ENCODE measurements around the gene ETS1. TPM values are rescaled to one million over a fixed set of nuclear protein-coding genes. Genes with fewer than 3 reads are reported as not detected.

The ETS1 gene
- total RNA-seq, 1 experiment from 2014 or later = 29.9 TPM

DNA sequence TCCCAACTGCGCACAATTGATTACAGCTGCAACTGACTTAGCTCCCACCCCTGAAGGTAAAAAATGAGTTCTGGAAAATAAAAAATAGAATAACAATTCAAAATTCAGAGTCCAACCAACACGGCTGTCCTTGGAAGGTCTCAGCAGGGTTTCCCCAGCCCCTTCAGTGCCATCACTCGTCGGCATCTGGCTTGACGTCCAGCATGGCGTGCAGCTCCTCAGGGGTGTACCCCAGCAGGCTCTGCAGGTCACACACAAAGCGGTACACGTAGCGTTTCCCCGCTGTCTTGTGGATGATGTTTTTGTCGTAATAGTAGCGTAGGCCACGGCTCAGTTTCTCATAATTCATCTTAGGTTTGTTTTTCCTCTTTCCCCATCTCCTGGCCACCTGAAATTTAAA is 125.2 kb downstream of the ETS1 start:
- no peaks in the 10 kb centered on the region for H3K79me2 ChIP-seq (ENCODE audit: insufficient read depth, low read length)
- DNase-seq = no peak
- no peak overlapping the region for H2AK5ac ChIP-seq (ENCODE audit: insufficient read length, low read length)
- WGBS (ENCODE audit: extremely low coverage, insufficient read length, low lambda C conversion rate) = no CpG with 5 or more reads among the region's 13 CpGs
- H2BK120ac ChIP-seq (ENCODE audit: low read depth, low read length, poor library complexity, severe bottlenecking) = no peak overlapping the region
- peaks cover 0 to 3% of the 10 kb centered on the region in 2 experiments; a peak in 2 of 4 replicates for H3K4me1 Mint-ChIP-seq
- H2BK15ac ChIP-seq (ENCODE audit: low read depth, low read length) = no peak overlapping the region
- H3K56ac ChIP-seq (ENCODE audit: insufficient read length, low read depth, low read length) = no peak overlapping the region
- no peak overlapping the region for H3T11ph ChIP-seq (ENCODE audit: low read length)
- peaks cover 3 to 36% (median 8%) of the 10 kb centered on the region in 3 experiments; a peak in 5 of 7 replicates for H3K36me3 Mint-ChIP-seq (ENCODE audit: insufficient read depth in 1 of 3, low read depth in 3 of 3)
- no peak overlapping the region for H3K14ac ChIP-seq (ENCODE audit: insufficient read depth, low read length)
- H3K9me3 ChIP-seq (ENCODE audit: control insufficient read depth, low read depth, low read length) = no peaks in the 10 kb centered on the region
- no peak overlapping the region for H3K9ac ChIP-seq (ENCODE audit: extremely low read depth, insufficient read length, low read length)
- H3K79me1 ChIP-seq (ENCODE audit: insufficient read depth, low read depth, low read length, poor library complexity, severe bottlenecking) = no peaks in the 10 kb centered on the region
- no peak overlapping the region for H4K91ac ChIP-seq (ENCODE audit: insufficient read length, low read depth, low read length)
- H3K23ac ChIP-seq (ENCODE audit: insufficient read length, low read depth, low read length) = no peak overlapping the region
- H3K27me3 Mint-ChIP-seq (ENCODE audit: low read depth) = no peaks in the 10 kb centered on the region
- H2BK5ac ChIP-seq (ENCODE audit: insufficient read length, low read length) = no peak overlapping the region
- no peak overlapping the region for H3K18ac ChIP-seq (ENCODE audit: insufficient read length, low read depth, low read length)
- H3K4me1 ChIP-seq (ENCODE audit: insufficient read depth, low read length) = no peaks in the 10 kb centered on the region
- H3K9me3 Mint-ChIP-seq = no peaks in the 10 kb centered on the region
- no peak overlapping the region for H2BK12ac ChIP-seq (ENCODE audit: insufficient read length, low read depth, low read length)
- H3K27me3 ChIP-seq (ENCODE audit: insufficient read depth, low read length) = no peaks in the 10 kb centered on the region
- no peak overlapping the region for H2AFZ ChIP-seq (ENCODE audit: low read length)
- H3K27ac Mint-ChIP-seq = no peak overlapping the region
- no peak overlapping the region for H3K27ac ChIP-seq (ENCODE audit: insufficient read length, low read depth, low read length)
- no peak overlapping the region for H3K4me2 ChIP-seq (ENCODE audit: insufficient read depth, insufficient read length, low read length)
- no peak overlapping the region for H3K4ac ChIP-seq (ENCODE audit: low read depth, low read length)
- no peak overlapping the region for H4K8ac ChIP-seq (replicated peaks; ENCODE audit: insufficient read length, low read depth, low read length)
- H4K5ac ChIP-seq (ENCODE audit: insufficient read length, low read depth, low read length) = no peak overlapping the region
- TF ChIP-seq CTCF (conservative IDR thresholded peaks at IDR 0.05) = no peak
- H2BK20ac ChIP-seq (ENCODE audit: low read depth, low read length, poor library complexity, severe bottlenecking) = no peak overlapping the region
- no peaks in the 10 kb centered on the region for H3K23me2 ChIP-seq (ENCODE audit: insufficient read length, low read depth, low read length, poor library complexity, severe bottlenecking)
- no peaks in the 10 kb centered on the region for H4K20me1 ChIP-seq (ENCODE audit: control insufficient read depth, insufficient read depth, insufficient read length)
- H3K4me3 Mint-ChIP-seq = no peak overlapping the region

All from H9 (cell line).